Kidney (tissue), 14 donors: ENCODE data around the gene TMEM170B. TPM values are rescaled to one million over a fixed set of nuclear protein-coding genes. Genes with fewer than 3 reads are reported as not detected.

Experiments used
- DNase-seq, 5 donors: peaks; one replicate each; pipeline ENCODE4 v3.0.0-alpha.2; 2013 to 2020
- FAIRE-seq: peaks from 2 replicates; lab custom pipeline; 2012; peaks lifted over from hg19 to GRCh38; lab: Jason Lieb, UNC
- H3K27ac ChIP-seq, 2 donors: one replicate each; pipeline ENCODE4 v1.7.0; 2013; ENCODE audit warnings: low read depth in 2 of 2, low read length in 2 of 2, inconsistent platforms in 1 of 2
- H3K27me3 ChIP-seq: one replicate; pipeline ENCODE4 v1.7.1; 2013; ENCODE audit warnings: low read length, inconsistent platforms; ENCODE audit not compliant: control insufficient read depth, insufficient read depth
- H3K36me3 ChIP-seq, 3 donors: one replicate each; pipeline versions ENCODE4 v1.7.0 to v1.7.1; 2013; ENCODE audit warnings: low read length in 3 of 3, control low read depth in 1 of 3, inconsistent platforms in 1 of 3; ENCODE audit not compliant: insufficient read depth in 3 of 3, control insufficient read depth in 2 of 3
- H3K4me1 ChIP-seq, 3 donors: one replicate each; pipeline versions ENCODE4 v1.7.0 to v1.7.1; 2013; ENCODE audit warnings: low read length in 3 of 3, inconsistent platforms in 1 of 3, low read depth in 1 of 3; ENCODE audit not compliant: control insufficient read depth in 2 of 3, insufficient read depth in 2 of 3
- H3K4me3 ChIP-seq, 3 donors: one replicate each; pipeline versions ENCODE4 v1.7.0 to v1.8.1; 2013; ENCODE audit warnings: low read length in 3 of 3, control low read depth in 1 of 3, inconsistent platforms in 1 of 3
- H3K9ac ChIP-seq, 3 donors: one replicate each; pipeline versions ENCODE4 v1.7.0 to v1.7.1; 2013; ENCODE audit warnings: low read length in 3 of 3, control low read depth in 1 of 3, inconsistent platforms in 1 of 3
- H3K9me3 ChIP-seq, 3 donors: one replicate each; pipeline versions ENCODE4 v1.7.0 to v1.7.1; 2013; ENCODE audit warnings: low read length in 3 of 3, control low read depth in 1 of 3, inconsistent platforms in 1 of 3; ENCODE audit not compliant: control insufficient read depth in 2 of 3, insufficient read depth in 1 of 3
- intact Hi-C: fragments of 100-400 bp; cut with DNase I; formaldehyde crosslinking; loops from one replicate; pipeline ENCODE4 v1.11.1; 2022
- polyA plus RNA-seq: library from polyadenylated mRNA; stranded (reverse); fragments of 350-450 nt; fragmentation: Illumina TruSeq; extraction: RNeasy Lipid Tissue Mini Kit (QIAGEN cat#74804); gene quantifications from one replicate; pipeline ENCODE4 v1.2.3, GENCODE V29; 2014; ENCODE audit warnings: low read depth, low replicate concordance; ENCODE audit not compliant: insufficient read depth
- total RNA-seq: library from RNA; stranded (reverse); fragmentation: NEBNext Ultra II Directional; extraction: Animal tissue kit (Norgen Biotek cat#: 25700); gene quantifications from one replicate; pipeline ENCODE4 v1.2.1, GENCODE V29; 2021
- TF ChIP-seq, protein P1 (sequence below): IDR thresholded peaks from 3 replicates; pipeline ENCODE4 v1.5.1; 2012; ENCODE audit warnings: mild to moderate bottlenecking, moderate library complexity, borderline replicate concordance; ENCODE audit not compliant: insufficient read depth; ENCODE audit errors: extremely low read depth
- donor health status: control.
- donor health status: control.
- donor health status: control.
- donor health status: control.
- donor health status: control.
- donor health status: DM: yes; HTN: yes; CAD: no.
- donor health status: Normal renal cell carcinoma (clear cell type).

The TMEM170B gene
- total and polyA plus RNA-seq, 2 donors from 2014 or later: 2.7 to 3.7 TPM

DNA sequence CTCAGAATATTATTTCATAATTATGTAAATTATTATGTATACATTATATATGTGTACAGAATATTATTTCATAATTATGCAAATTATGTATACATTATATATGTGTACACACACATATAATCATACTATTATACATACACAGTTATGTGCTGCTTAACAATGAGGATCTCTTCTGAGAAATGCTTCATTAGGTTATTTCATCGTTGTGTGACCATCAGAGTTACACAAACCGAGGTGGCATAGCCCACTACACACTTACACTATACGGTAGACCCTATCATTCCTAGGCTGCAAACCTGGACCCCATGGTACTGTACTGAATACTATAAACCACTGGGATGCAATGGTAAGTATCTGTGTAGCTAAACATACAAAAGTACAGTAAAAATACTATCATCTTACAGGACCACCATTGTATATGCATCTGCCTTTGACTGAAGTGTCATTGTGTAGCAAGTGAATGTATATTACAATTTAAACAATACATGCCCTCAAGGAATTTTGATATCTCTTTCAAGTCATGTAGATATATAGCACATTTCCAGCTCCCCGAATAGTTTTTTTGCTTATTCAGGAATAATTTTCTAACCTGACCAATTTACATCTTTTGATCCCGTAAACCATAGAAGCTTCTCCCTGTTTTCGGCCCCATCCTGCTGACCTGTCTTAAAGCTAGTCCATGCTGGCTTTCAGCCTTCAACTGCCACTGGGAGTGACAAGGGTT lies 71.2 kb downstream of the TMEM170B start:
- FAIRE-seq (no peak), DNase-seq (no peak)
- Histone ChIP-seq H3K9me3 (no peaks in the 10 kb centered on the region), H3K36me3 (no peaks in the 10 kb centered on the region), H3K4me1 (peaks cover 0 to 39% (median 22%) of the 10 kb centered on the region in 3 donors), H3K4me3 (no peak overlapping the region), H3K27ac (peak overlapping the region; percentile 40 to 55), H3K9ac (no peak overlapping the region), H3K27me3 (no peaks in the 10 kb centered on the region)
- intact Hi-C loops: no loop called here
- TF ChIP-seq, protein P1, sequence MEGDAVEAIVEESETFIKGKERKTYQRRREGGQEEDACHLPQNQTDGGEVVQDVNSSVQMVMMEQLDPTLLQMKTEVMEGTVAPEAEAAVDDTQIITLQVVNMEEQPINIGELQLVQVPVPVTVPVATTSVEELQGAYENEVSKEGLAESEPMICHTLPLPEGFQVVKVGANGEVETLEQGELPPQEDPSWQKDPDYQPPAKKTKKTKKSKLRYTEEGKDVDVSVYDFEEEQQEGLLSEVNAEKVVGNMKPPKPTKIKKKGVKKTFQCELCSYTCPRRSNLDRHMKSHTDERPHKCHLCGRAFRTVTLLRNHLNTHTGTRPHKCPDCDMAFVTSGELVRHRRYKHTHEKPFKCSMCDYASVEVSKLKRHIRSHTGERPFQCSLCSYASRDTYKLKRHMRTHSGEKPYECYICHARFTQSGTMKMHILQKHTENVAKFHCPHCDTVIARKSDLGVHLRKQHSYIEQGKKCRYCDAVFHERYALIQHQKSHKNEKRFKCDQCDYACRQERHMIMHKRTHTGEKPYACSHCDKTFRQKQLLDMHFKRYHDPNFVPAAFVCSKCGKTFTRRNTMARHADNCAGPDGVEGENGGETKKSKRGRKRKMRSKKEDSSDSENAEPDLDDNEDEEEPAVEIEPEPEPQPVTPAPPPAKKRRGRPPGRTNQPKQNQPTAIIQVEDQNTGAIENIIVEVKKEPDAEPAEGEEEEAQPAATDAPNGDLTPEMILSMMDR: no peak

- Histone ChIP-seq H3K9ac (no peak overlapping the region), H3K4me1 (peaks cover 0 to 39% (median 22%) of the 10 kb centered on the region in 3 donors), H3K27me3 (no peaks in the 10 kb centered on the region), H3K4me3 (no peak overlapping the region), H3K27ac (peak overlapping the region; percentile 40 to 55), H3K36me3 (no peaks in the 10 kb centered on the region), H3K9me3 (no peaks in the 10 kb centered on the region)
- no peak for FAIRE-seq
- intact Hi-C loops: no loop called here
- DNase-seq: peak in 2 of 5 donors; percentile 65 to 83
- TF ChIP-seq, protein P1: no peak
These were observed 71.9 kb downstream of the TMEM170B start for GRCh38 chr6:11609324-11610071.

- no peaks in the 10 kb centered on the region for H3K27me3 ChIP-seq
- H3K27ac ChIP-seq: no peak overlapping the region
- no peaks in the 10 kb centered on the region for H3K36me3 ChIP-seq
- no peak overlapping the region for H3K4me3 ChIP-seq
- TF ChIP-seq, protein P1: no peak
- FAIRE-seq: no peak
- intact Hi-C loops: no loop called here
- no peak for DNase-seq
- H3K4me1 ChIP-seq: peaks cover 0 to 9% (median 8%) of the 10 kb centered on the region in 3 donors
- no peak overlapping the region for H3K9ac ChIP-seq
- no peaks in the 10 kb centered on the region for H3K9me3 ChIP-seq
These were observed 75.8 kb downstream of the TMEM170B start for GRCh38 chr6:11613336-11613735.
